H1 (cell line): Measurements from ENCODE around the gene AKIRIN2. TPM values are rescaled to one million over a fixed set of nuclear protein-coding genes. Genes with fewer than 3 reads are reported as not detected.

Source experiments
- CTCF ChIA-PET: fragments of 300-600 bp; sonication (Branson Sonifier 250); formaldehyde crosslinking; loops from one replicate; lab custom pipeline; 2021; ENCODE audit not compliant: partially characterized antibody; lab: Charles Lee
- POLR2A ChIA-PET: fragments of 300-600 bp; sonication (Branson Sonifier 250); formaldehyde crosslinking; loops from one replicate; lab custom pipeline; 2021; ENCODE audit warnings: inconsistent platforms; ENCODE audit not compliant: partially characterized antibody; lab: Charles Lee
- DNase-seq, 2 experiments: peaks; one replicate each; pipeline versions ENCODE4 v3.0.0 to v3.0.0-alpha.2; 2010 to 2022; ENCODE audit warnings: low spot score in 2 of 2, low read depth in 1 of 2, mixed read lengths in 1 of 2
- FAIRE-seq: peaks from 2 replicates; lab custom pipeline; 2011; peaks lifted over from hg19 to GRCh38; lab: Jason Lieb, UNC
- H2AFZ ChIP-seq: 2 replicates; pipeline ENCODE4 v1.8.1; 2012; ENCODE audit warnings: low read length, inconsistent platforms
- H2AK5ac ChIP-seq: 2 replicates; pipeline ENCODE4 v1.6.1; 2013; ENCODE audit warnings: low read depth, low read length
- H2BK120ac ChIP-seq: replicated peaks from 2 replicates; pipeline ENCODE3; 2013; ENCODE audit warnings: low read depth, low read length, inconsistent platforms
- H2BK12ac ChIP-seq: 2 replicates; pipeline ENCODE4 v1.6.1; 2013; ENCODE audit warnings: low read depth, low read length
- H2BK15ac ChIP-seq: 2 replicates; pipeline ENCODE4 v1.6.1; 2013; ENCODE audit warnings: low read length
- H2BK20ac ChIP-seq: 2 replicates; pipeline ENCODE4 v1.6.1; 2013; ENCODE audit warnings: low read length
- H2BK5ac ChIP-seq: 2 replicates; pipeline ENCODE4 v1.6.1; 2013; ENCODE audit warnings: low read depth, low read length
- H3K14ac ChIP-seq: 2 replicates; pipeline ENCODE4 v1.6.1; 2013; ENCODE audit warnings: inconsistent platforms; ENCODE audit not compliant: insufficient read length
- H3K18ac ChIP-seq: 2 replicates; pipeline ENCODE4 v1.6.1; 2013; ENCODE audit warnings: low read length; ENCODE audit errors: extremely low read depth
- H3K23ac ChIP-seq: 2 replicates; pipeline ENCODE4 v1.6.1; 2013; ENCODE audit warnings: inconsistent platforms; ENCODE audit not compliant: insufficient read length
- H3K23me2 ChIP-seq: 2 replicates; pipeline ENCODE4 v1.6.1; 2013; ENCODE audit warnings: low read depth, low read length
- H3K27ac ChIP-seq: 2 replicates; pipeline ENCODE4 v1.6.1; 2011; ENCODE audit warnings: low read depth, low read length, inconsistent platforms
- H3K27me3 ChIP-seq, 4 experiments: replicated peaks in 1 of 4; 1 replicate in 1 of 4; 2 replicates in 3 of 4; pipeline versions ENCODE4 v1.6.1 to v1.8.1; 2011 to 2013; ENCODE audit warnings: low read length in 3 of 4, mild to moderate bottlenecking in 3 of 4, inconsistent platforms in 2 of 4, mixed read lengths in 2 of 4, moderate library complexity in 1 of 4; ENCODE audit not compliant: control insufficient read depth in 3 of 4, insufficient read depth in 3 of 4; ENCODE audit errors: extremely low read depth in 1 of 4
- H3K36me3 ChIP-seq, 4 experiments: 2 replicates each; pipeline versions ENCODE4 v1.6.1 to v1.8.1; 2011 to 2013; ENCODE audit warnings: mild to moderate bottlenecking in 4 of 4, low read length in 3 of 4, moderate library complexity in 2 of 4, control low read depth in 1 of 4, inconsistent platforms in 1 of 4; ENCODE audit not compliant: insufficient read depth in 4 of 4, control insufficient read depth in 2 of 4
- H3K4ac ChIP-seq: replicated peaks from 2 replicates; pipeline ENCODE3; 2013; ENCODE audit warnings: low read length, low read depth, mixed read lengths, inconsistent platforms; ENCODE audit not compliant: insufficient read length
- H3K4me1 ChIP-seq, 4 experiments: replicated peaks in 1 of 4; 1 replicate in 1 of 4; 2 replicates in 3 of 4; pipeline versions ENCODE4 v1.6.1 to v1.8.1; 2011 to 2013; ENCODE audit warnings: low read length in 3 of 4, inconsistent platforms in 2 of 4, mixed read lengths in 1 of 4; ENCODE audit not compliant: insufficient read depth in 4 of 4, control insufficient read depth in 3 of 4
- H3K4me2 ChIP-seq, 2 experiments: 2 replicates each; pipeline versions ENCODE4 v1.6.1 to v1.8.1; 2011 to 2013; ENCODE audit warnings: low read depth in 2 of 2, low read length in 2 of 2, control low read depth in 1 of 2, inconsistent platforms in 1 of 2, mild to moderate bottlenecking in 1 of 2; ENCODE audit not compliant: insufficient read depth in 1 of 2
- H3K4me3 ChIP-seq, 4 experiments: fragments of 200-600, 300-600 bp in 1 of 4; sonication (generic), shearing (Covaris generic), sonication (Bioruptor Twin) in 1 of 4; 2 replicates each; pipeline versions ENCODE4 v1.5.1 to v1.8.1; 2011 to 2016; ENCODE audit warnings: low read length in 4 of 4, low read depth in 3 of 4, control low read depth in 2 of 4, inconsistent platforms in 2 of 4, mild to moderate bottlenecking in 2 of 4, mixed read lengths in 1 of 4, moderate library complexity in 1 of 4; ENCODE audit not compliant: insufficient read depth in 2 of 4; ENCODE audit errors: extremely low read depth in 1 of 4
- H3K56ac ChIP-seq: replicated peaks from 2 replicates; pipeline ENCODE3; 2013; ENCODE audit warnings: low read depth, mild to moderate bottlenecking, mixed read lengths, low read length, inconsistent platforms; ENCODE audit not compliant: insufficient read length
- H3K79me1 ChIP-seq: 2 replicates; pipeline ENCODE4 v1.6.1; 2013; ENCODE audit warnings: low read depth, low read length, control low read depth
- H3K79me2 ChIP-seq, 2 experiments: 2 replicates each; pipeline versions ENCODE4 v1.6.1 to v1.8.1; 2012 to 2013; ENCODE audit warnings: low read length in 2 of 2, mild to moderate bottlenecking in 2 of 2, inconsistent platforms in 1 of 2; ENCODE audit not compliant: insufficient read depth in 2 of 2, control insufficient read depth in 1 of 2
- H3K9ac ChIP-seq, 4 experiments: replicated peaks in 1 of 4; 1 replicate in 1 of 4; 2 replicates in 3 of 4; pipeline versions ENCODE4 v1.6.1 to v1.8.1; 2011 to 2013; ENCODE audit warnings: low read depth in 3 of 4, low read length in 3 of 4, control low read depth in 2 of 4, mild to moderate bottlenecking in 2 of 4, moderate library complexity in 2 of 4, inconsistent platforms in 1 of 4; ENCODE audit errors: extremely low read depth in 1 of 4
- H3K9me3 ChIP-seq, 2 experiments: 2 replicates each; pipeline versions ENCODE4 v1.6.1 to v1.8.1; 2012 to 2013; ENCODE audit warnings: mild to moderate bottlenecking in 2 of 2, moderate library complexity in 2 of 2, control low read depth in 1 of 2, inconsistent platforms in 1 of 2, low read depth in 1 of 2, low read length in 1 of 2, mixed read lengths in 1 of 2; ENCODE audit not compliant: insufficient read depth in 2 of 2
- H4K20me1 ChIP-seq, 2 experiments: replicated peaks in 1 of 2; 2 replicates each; pipeline versions ENCODE3 to v1.8.1; 2011 to 2013; ENCODE audit warnings: inconsistent platforms in 2 of 2, low read length in 2 of 2, mild to moderate bottlenecking in 1 of 2; ENCODE audit not compliant: insufficient read depth in 2 of 2, control insufficient read depth in 1 of 2
- H4K5ac ChIP-seq: 2 replicates; pipeline ENCODE4 v1.6.1; 2013; ENCODE audit warnings: low read length, low read depth, mixed read lengths, inconsistent platforms; ENCODE audit not compliant: insufficient read length
- H4K8ac ChIP-seq: 2 replicates; pipeline ENCODE4 v1.8.0; 2013; ENCODE audit warnings: mild to moderate bottlenecking, moderate library complexity, low read length, inconsistent platforms; ENCODE audit not compliant: insufficient read depth; ENCODE audit errors: extremely low read depth
- H4K91ac ChIP-seq: replicated peaks from 2 replicates; pipeline ENCODE3; 2013; ENCODE audit warnings: low read length, mixed read lengths, inconsistent platforms; ENCODE audit not compliant: insufficient read length
- BCL11A ChIP-seq, 2 experiments: IDR thresholded peaks; one replicate each; pipeline ENCODE4 v1.6.1; 2011; ENCODE audit warnings: low read depth in 2 of 2, low read length in 2 of 2, mild to moderate bottlenecking in 2 of 2
- CREB1 ChIP-seq: IDR thresholded peaks from 2 replicates; pipeline ENCODE4 v1.6.1; 2012; ENCODE audit warnings: inconsistent platforms
- GABPA ChIP-seq: IDR thresholded peaks from 2 replicates; pipeline ENCODE4 v1.6.1; 2011; ENCODE audit warnings: mild to moderate bottlenecking, low read length, moderate library complexity, borderline replicate concordance; ENCODE audit not compliant: insufficient read depth
- HDAC2 ChIP-seq, 2 experiments: fragments of 300-600 bp in 1 of 2; sonication (generic) in 1 of 2; IDR thresholded peaks; 2 replicates each; pipeline ENCODE4 v1.6.1; 2011 to 2012; ENCODE audit warnings: low read depth in 2 of 2, low read length in 2 of 2, mild to moderate bottlenecking in 2 of 2, moderate library complexity in 2 of 2, borderline replicate concordance in 1 of 2, inconsistent platforms in 1 of 2
- JUN ChIP-seq: IDR thresholded peaks from 2 replicates; pipeline ENCODE4 v1.6.1; 2011; ENCODE audit warnings: low read depth, mild to moderate bottlenecking, improper control_type of control experiment, low read length
- JUND ChIP-seq: IDR thresholded peaks from 2 replicates; pipeline ENCODE4 v1.6.1; 2011; ENCODE audit warnings: mild to moderate bottlenecking, improper control_type of control experiment, low read length
- SP1 ChIP-seq: IDR thresholded peaks from 2 replicates; pipeline ENCODE4 v1.6.1; 2011; ENCODE audit warnings: low read depth, low read length
- WGBS, 2 experiments: shearing (Covaris generic) in 1 of 2; methylation state at CpG; one replicate each; pipeline versions ENCODE4 v1.1.6 to v1.1.7; 2013 to 2015; ENCODE audit warnings: low lambda C conversion rate in 2 of 2, mixed read lengths in 2 of 2, inconsistent platforms in 1 of 2, low coverage in 1 of 2, missing lambda C conversion rate in 1 of 2; ENCODE audit not compliant: insufficient replicate concordance in 2 of 2, insufficient coverage in 1 of 2, insufficient read length in 1 of 2; ENCODE audit errors: extremely low coverage in 1 of 2, missing lambda C conversion rate in 1 of 2; 5-methylcytosine and 5-hydroxymethylcytosine counted together
- polyA plus RNA-seq, 7 experiments: library from polyadenylated mRNA; depleted of rRNA in 3 of 7; stranded (reverse) in 5 of 7; unstranded in 2 of 7; fragments of >200 nt in 5 of 7; fragments of 200-250 nt in 2 of 7; gene quantifications; 1 replicate in 5 of 7; 2 replicates in 1 of 7; 4 replicates in 1 of 7; pipeline versions ENCODE4 v1.2.1 to v1.2.3, GENCODE V29; 2011 to 2013; ENCODE audit warnings: missing spikeins in 2 of 7, mixed read lengths in 2 of 7
- total RNA-seq: library from RNA; stranded (reverse); fragmentation: NEBNext Ultra II Directional; extraction: Animal tissue kit (Norgen Biotek cat#: 25700); gene quantifications from 2 replicates; pipeline ENCODE4 v1.2.1, GENCODE V29; 2021
- TF ChIP-seq, protein P1 (sequence below): IDR thresholded peaks from 2 replicates; pipeline ENCODE4 v1.6.1; 2011; ENCODE audit warnings: low read depth, mild to moderate bottlenecking, low read length; ENCODE audit not compliant: insufficient read depth
- TF ChIP-seq, protein P2 (sequence below): IDR thresholded peaks from 2 replicates; pipeline ENCODE4 v1.6.1; 2012; ENCODE audit warnings: inconsistent platforms

The AKIRIN2 gene
- total and polyA plus RNA-seq, 2 of the 8 experiments (the other 6 are each of a cell fraction or from before 2014, with no cell fraction given) = 35.6 to 75.3 TPM

DNA sequence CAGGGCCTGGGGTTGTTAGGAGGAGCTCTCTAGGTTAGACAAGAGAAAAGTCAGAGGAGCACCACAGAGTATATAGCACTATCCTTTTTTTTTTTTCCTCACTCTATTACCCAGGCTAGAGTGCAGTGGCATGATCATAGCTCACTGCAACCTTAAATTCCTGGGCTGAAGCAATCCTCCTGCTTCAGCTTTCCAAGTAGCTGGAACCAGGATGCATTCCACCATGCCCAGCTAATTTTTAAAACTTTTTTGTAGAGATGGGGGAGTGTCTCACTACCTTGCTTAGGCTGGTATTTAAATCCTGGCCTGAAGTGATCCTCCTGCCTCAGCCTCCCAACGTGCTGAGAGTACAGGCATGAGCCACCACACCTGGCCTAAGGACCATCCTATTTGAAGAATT, 19.3 kb upstream of the AKIRIN2 start:
- no peak overlapping the region for H4K8ac ChIP-seq
- H3K36me3 ChIP-seq = no peaks in the 10 kb centered on the region
- no peaks in the 10 kb centered on the region for H3K9me3 ChIP-seq
- peak overlapping the region; percentile 53; the same call in 1 of the 2 replicates for H2BK15ac ChIP-seq
- H3K4me3 ChIP-seq = no peak overlapping the region
- no peaks in the 10 kb centered on the region for H4K20me1 ChIP-seq
- H2BK5ac ChIP-seq = no peak overlapping the region
- no peaks in the 10 kb centered on the region for H3K23me2 ChIP-seq
- no peak overlapping the region for H3K14ac ChIP-seq
- no peak for DNase-seq
- H3K79me2 ChIP-seq = no peaks in the 10 kb centered on the region
- no peak overlapping the region for H2AK5ac ChIP-seq
- H2BK12ac ChIP-seq = no peak overlapping the region
- H2BK120ac ChIP-seq = no peak overlapping the region
- H3K4ac ChIP-seq = no peak overlapping the region
- POLR2A ChIA-PET = interaction anchor here (1.2 kb wide), 1 partner anchor 19 kb away, joined by 4 read pairs; the partner anchor contains the start of gene AKIRIN2
- H4K91ac ChIP-seq = no peak overlapping the region
- CTCF ChIA-PET = no interaction called here
- no peak overlapping the region for H3K23ac ChIP-seq
- H3K18ac ChIP-seq = no peak overlapping the region
- no peaks in the 10 kb centered on the region for H3K27me3 ChIP-seq
- H4K5ac ChIP-seq = no peak overlapping the region
- no peaks in the 10 kb centered on the region for H3K79me1 ChIP-seq
- H3K4me2 ChIP-seq = no peak overlapping the region
- no peak overlapping the region for H3K9ac ChIP-seq
- 100% methylated on average over 1 of the region's 1 CpG; no CpG with 5 or more reads in 1 of the 2 experiments for WGBS, 2 experiments
- TF ChIP-seq HDAC2 (IDR thresholded peaks at IDR 0.05; ENCODE audit: borderline replicate concordance in 1 of 2, low read depth in 2 of 2, low read length in 2 of 2) (no peak), JUN (no peak), JUND (no peak), SP1 (no peak), BCL11A (IDR thresholded peaks at IDR 0.05; ENCODE audit: low read depth in 2 of 2, low read length in 2 of 2) (no peak), GABPA (no peak), CREB1 (no peak)
- TF ChIP-seq, protein P1, sequence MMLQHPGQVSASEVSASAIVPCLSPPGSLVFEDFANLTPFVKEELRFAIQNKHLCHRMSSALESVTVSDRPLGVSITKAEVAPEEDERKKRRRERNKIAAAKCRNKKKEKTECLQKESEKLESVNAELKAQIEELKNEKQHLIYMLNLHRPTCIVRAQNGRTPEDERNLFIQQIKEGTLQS = no peak
- TF ChIP-seq, protein P2, sequence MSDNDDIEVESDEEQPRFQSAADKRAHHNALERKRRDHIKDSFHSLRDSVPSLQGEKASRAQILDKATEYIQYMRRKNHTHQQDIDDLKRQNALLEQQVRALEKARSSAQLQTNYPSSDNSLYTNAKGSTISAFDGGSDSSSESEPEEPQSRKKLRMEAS = no peak
- FAIRE-seq = no peak
- H3K27ac ChIP-seq = no peak overlapping the region
- no peak overlapping the region for H2BK20ac ChIP-seq
- peaks cover 0 to 5% (median 0%) of the 10 kb centered on the region in 4 experiments; a peak in 3 of 7 replicates for H3K4me1 ChIP-seq
- H3K56ac ChIP-seq = no peak overlapping the region
- no peak overlapping the region for H2AFZ ChIP-seq
